Chondrocyte (in vitro differentiated cells): ENCODE results near the gene LAMB2. TPM values are rescaled to one million over a fixed set of nuclear protein-coding genes. Genes with fewer than 3 reads are reported as not detected.

Source experiments
- DNase-seq: peaks from one replicate; pipeline ENCODE4 v3.0.0; 2021; ENCODE audit warnings: mixed read lengths, low spot score
- H3K27ac Mint-ChIP-seq: one replicate; pipeline ENCODE4 v1.8.0; 2021; ENCODE audit warnings: mild to moderate bottlenecking, moderate library complexity, mixed read lengths; ENCODE audit not compliant: unreplicated experiment
- H3K27me3 Mint-ChIP-seq: 2 replicates; pipeline ENCODE4 v1.8.0; 2021; ENCODE audit warnings: low read depth, mixed read lengths
- H3K36me3 Mint-ChIP-seq: 2 replicates; pipeline ENCODE4 v1.8.0; 2021; ENCODE audit warnings: low read depth, mixed read lengths
- H3K4me1 Mint-ChIP-seq: 2 replicates; pipeline ENCODE4 v1.8.0; 2021; ENCODE audit warnings: low read depth, mild to moderate bottlenecking, mixed read lengths
- H3K4me3 Mint-ChIP-seq: one replicate; pipeline ENCODE4 v1.8.0; 2021; ENCODE audit warnings: mild to moderate bottlenecking, moderate library complexity, mixed read lengths; ENCODE audit not compliant: unreplicated experiment
- H3K9me3 Mint-ChIP-seq: 2 replicates; pipeline ENCODE4 v1.8.0; 2021; ENCODE audit warnings: low read depth, mixed read lengths
- CTCF ChIP-seq: fragments of 200-600 bp; sonication (generic); IDR thresholded peaks from 2 replicates; pipeline ENCODE4 v1.5.0; 2021; ENCODE audit warnings: antibody characterized with exemption, mild to moderate bottlenecking, moderate library complexity
- total RNA-seq: library from RNA; stranded (reverse); gene quantifications from 3 replicates; pipeline ENCODE4 v1.2.1, GENCODE V29; 2021

LAMB2 gene
- total RNA-seq, 1 donor from 2014 or later: 1,075 TPM

- DNase-seq: no peak
- TF ChIP-seq CTCF: no peak
- Mint-ChIP-seq H3K27ac (peak overlapping the region; percentile 86), H3K4me1 (peaks cover 21% of the 10 kb centered on the region), H3K36me3 (peaks cover 8% of the 10 kb centered on the region), H3K9me3 (no peaks in the 10 kb centered on the region), H3K4me3 (peak overlapping the region; percentile 84), H3K27me3 (no peaks in the 10 kb centered on the region)
Measured at GRCh38 chr3:49164983-49165720, 32.3 kb upstream of the LAMB2 start.

- DNase-seq: no peak
- Mint-ChIP-seq H3K27me3 (no peaks in the 10 kb centered on the region), H3K36me3 (peaks cover 8% of the 10 kb centered on the region), H3K4me3 (no peak overlapping the region), H3K27ac (no peak overlapping the region), H3K4me1 (peaks cover 21% of the 10 kb centered on the region), H3K9me3 (no peaks in the 10 kb centered on the region)
- no peak for TF ChIP-seq CTCF
Measured at GRCh38 chr3:49163609-49164008, 30.8 kb upstream of the LAMB2 start.

DNA sequence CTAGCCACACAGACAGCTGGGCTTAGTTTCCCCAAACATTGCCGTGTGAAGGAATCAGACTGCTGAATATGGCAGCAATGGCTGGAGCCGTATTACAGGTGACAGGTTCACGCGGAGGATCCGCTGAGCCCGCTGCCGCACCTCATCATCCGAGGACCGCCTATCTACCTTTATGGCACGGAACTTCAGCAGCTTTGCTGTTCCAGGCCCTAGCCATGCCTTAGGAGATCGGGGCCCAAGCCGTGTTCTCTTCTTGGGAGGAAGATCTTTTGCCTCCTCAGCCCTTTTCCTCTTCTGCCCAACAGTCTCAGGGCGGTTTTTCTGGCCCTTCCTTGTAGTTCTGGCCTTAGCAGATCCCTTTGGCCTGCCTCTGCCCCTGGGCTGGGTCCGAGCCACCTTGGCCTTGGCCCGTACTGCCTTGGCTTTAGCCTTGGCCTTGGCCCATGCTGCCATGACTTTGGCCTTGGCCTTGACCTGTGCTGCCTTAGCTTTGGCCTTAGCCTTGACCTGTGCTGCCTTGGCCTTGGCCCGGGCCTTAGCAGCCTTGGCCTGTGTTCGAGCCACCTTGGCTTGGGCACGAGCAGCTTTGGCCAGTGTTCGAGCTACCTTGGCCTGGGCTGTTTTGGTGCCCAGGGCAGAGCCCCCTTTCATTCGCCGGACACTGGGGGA lies 30.0 kb upstream of the LAMB2 start:
- Mint-ChIP-seq H3K9me3 (no peaks in the 10 kb centered on the region), H3K4me1 (peaks cover 21% of the 10 kb centered on the region), H3K36me3 (peaks cover 8% of the 10 kb centered on the region), H3K27ac (no peak overlapping the region), H3K27me3 (no peaks in the 10 kb centered on the region), H3K4me3 (no peak overlapping the region)
- no peak for DNase-seq
- TF ChIP-seq CTCF: no peak

DNA sequence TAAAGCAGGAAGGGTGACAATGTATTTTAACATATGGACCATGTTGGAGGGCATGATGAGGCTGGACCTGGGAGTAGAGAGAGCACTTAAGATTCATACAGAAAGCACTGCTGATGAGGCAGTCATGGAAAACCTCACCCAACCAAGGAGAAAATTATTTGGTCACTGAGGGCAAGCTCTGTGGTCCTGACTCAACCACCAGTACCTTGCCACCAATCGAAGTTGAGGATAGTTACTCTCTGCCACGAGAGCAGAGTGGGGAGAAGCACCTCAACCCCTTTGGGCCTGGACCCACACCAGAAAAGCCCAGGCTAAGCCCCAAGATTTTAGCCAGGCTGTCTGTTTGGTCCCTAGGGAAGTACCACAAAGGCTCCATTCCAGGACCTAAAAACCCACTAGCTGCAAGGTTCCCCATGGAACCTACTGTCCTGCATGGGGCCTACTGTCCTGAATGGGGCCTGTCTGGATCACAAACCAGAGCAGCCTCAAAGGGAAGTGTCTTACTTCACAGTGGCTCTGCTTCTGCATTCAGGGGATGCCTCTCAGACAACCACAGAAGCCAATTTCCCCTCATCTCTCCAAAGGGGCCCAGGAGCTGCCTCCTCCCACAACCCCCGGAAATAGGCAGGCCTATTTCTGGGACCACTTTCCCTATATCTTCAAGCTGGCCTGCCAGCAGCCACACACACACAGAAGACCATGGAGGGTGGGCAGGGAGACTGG lies 29.1 kb upstream of the LAMB2 start:
- H3K4me1 Mint-ChIP-seq: peaks cover 21% of the 10 kb centered on the region
- no peaks in the 10 kb centered on the region for H3K27me3 Mint-ChIP-seq
- TF ChIP-seq CTCF: no peak

DNA sequence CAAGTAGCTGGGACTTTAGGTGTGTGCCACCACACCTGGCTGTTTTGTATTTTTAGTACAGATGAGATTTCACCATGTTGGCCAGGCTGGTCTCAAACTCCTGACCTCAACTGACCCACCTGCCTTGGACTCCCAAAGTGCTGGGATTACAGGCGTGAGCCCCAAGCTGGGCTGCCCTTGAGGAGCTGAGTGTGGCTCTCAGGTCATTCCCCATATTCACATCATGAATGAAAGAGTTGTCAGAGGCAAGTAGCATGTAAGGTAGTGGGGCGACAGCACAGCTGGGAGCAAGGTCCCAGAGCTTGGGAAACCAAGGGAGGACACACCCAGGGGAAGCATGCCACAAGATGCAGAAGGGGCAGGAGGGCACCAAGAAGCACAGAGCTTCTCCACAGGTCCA lies 28.3 kb upstream of the LAMB2 start:
- Mint-ChIP-seq H3K27me3 (no peaks in the 10 kb centered on the region), H3K27ac (peak overlapping the region; percentile 41), H3K4me1 (peaks cover 15% of the 10 kb centered on the region), H3K4me3 (no peak overlapping the region), H3K36me3 (peaks cover 8% of the 10 kb centered on the region), H3K9me3 (no peaks in the 10 kb centered on the region)
- TF ChIP-seq CTCF: no peak
- DNase-seq: no peak

More for the DNA sequence above, 29.1 kb upstream of the LAMB2 start:
- no peaks in the 10 kb centered on the region for H3K9me3 Mint-ChIP-seq
- H3K27ac Mint-ChIP-seq: no peak overlapping the region
- no peak for DNase-seq
- no peak overlapping the region for H3K4me3 Mint-ChIP-seq
- peaks cover 8% of the 10 kb centered on the region for H3K36me3 Mint-ChIP-seq
